ENCODE data around the gene VOPP1.
"Not testable (repeated sequence)": the region's sequence is repeated elsewhere in the genome, so short reads cannot be mapped to it uniquely, and the experiment has no call there.

Gene VOPP1

DNA sequence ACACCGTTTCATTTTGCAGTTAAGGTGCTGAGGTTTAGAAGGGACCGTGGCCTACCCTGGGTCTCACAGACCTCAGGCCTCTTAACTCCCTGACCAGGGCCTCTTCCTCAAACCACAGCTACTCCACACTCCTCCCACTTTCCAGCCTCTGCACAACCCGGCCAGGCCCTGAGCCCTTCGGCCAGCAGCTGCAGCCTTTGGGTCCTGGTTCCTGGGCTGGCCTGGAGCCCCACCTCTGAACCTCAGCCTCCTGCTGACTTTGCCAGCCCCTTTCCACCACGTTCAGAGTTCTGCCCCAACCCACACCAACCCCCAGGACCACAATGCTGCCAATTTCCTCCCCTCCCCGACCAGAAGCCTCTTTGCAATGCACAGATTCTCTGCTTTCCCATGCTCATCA is 84.1 kb downstream of the VOPP1 start:
- DNase-seq (ENCODE audit: low read depth in 2 of 2) = no peak

DNA sequence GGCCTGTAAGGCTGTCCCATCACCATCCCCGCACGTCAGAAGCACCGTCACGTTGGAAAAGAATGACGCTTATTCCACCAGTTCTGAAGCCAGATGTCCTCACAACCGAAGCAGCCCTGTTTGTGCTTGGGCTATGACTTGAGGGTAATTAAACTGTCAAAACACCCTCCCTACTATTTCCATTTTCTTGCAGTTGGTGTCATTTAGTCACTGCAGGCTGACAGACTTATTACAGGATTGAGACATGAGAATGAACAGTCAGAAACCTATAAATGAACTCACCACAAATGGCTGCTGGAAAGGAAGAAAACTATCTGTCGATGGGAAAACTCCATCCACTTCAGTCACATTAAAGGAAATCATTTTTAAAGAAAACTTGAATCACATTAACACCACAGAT is 85.3 kb downstream of the VOPP1 start:
- DNase-seq (ENCODE audit: low read depth in 2 of 2) = no peak

- no peak for DNase-seq (ENCODE audit: low read depth in 2 of 2)
Observed at GRCh38 chr7:55486192-55486590, 86.1 kb downstream of the VOPP1 start.

- DNase-seq (ENCODE audit: low read depth in 2 of 2) = no peak
Observed at GRCh38 chr7:55485501-55486191, 86.7 kb downstream of the VOPP1 start.

GRCh38 chr7:55484834-55485233 is 87.5 kb downstream of the VOPP1 start:
- no peak for DNase-seq (ENCODE audit: low read depth in 2 of 2)

DNA sequence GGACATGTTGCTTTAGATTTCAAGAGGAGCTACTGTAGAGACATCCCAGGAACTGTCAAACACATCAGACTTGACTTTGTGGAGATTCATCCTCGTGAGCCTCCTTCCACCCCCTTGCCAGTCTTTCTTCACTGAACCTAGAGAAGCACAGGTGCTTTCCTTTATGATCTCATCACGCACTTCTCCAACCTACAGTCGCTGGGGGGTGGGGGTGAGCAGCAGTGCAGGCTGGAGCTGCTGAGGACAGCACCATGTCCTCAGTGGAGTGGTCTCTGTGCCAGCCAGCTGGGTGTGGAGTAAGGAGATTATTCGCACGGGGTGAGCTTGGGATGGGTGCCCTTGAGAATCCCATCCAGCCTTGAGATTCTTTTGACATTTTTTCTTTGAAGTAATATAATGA is 88.1 kb downstream of the VOPP1 start:
- no peak for DNase-seq (ENCODE audit: low read depth in 2 of 2)

GRCh38 chr7:55483046-55483445 is 89.3 kb downstream of the VOPP1 start:
- no peak for DNase-seq (ENCODE audit: low read depth in 2 of 2)

GRCh38 chr7:55481155-55481554 is 91.1 kb downstream of the VOPP1 start:
- DNase-seq (ENCODE audit: low read depth in 2 of 2) = no peak

DNA sequence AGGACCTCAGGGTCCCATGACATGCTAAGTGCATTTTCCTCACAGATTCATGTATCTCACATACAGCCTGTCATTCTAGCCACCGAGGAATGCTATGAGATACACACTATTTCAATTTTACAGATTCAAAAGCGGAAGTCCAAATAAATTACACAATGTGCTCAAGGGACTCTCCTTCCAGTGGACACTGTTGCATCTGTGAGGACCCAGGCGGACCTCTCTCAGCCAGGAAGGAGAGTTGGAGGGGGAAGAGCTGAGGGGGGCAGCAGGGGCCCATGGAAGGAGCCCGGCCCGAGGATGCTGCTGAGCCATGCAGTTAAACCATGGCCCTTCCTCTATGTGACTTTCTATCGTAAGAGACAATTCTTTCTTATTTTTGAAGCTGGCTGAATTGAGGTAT is 93.6 kb downstream of the VOPP1 start:
- DNase-seq (ENCODE audit: low read depth in 2 of 2) = no peak

DNA sequence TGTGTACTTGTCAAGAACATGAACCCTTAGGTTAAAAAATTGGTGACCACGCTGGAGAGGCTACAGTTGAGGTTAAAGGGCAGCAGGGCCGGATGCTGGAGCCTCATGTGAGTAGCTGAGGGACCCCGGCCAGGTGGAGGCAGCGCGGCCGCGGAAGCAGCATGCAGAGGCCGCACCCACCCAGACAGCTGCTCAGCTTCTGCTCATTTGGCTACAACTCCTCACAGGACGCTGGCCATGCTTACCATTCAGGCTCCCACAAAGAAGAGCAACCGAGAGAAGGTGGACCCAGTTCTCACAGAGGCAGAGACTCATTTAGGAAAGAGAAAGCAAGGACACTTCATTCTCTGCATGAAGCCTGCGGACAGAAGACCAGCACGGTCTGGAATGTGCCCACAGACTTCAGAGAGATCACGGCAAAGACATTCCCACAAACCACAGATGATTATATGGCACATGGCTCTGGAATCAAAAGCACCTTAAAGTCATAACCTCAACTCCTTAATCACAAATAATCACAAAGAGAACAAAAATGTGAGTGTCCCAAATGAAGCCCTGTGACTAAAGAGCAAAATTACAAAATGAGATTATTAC is 94.4 kb downstream of the VOPP1 start:
- DNase-seq (ENCODE audit: low read depth in 2 of 2) = no peak

- DNase-seq (ENCODE audit: low read depth in 2 of 2) = no peak
Observed at GRCh38 chr7:55476852-55477780, 95.2 kb downstream of the VOPP1 start.

DNA sequence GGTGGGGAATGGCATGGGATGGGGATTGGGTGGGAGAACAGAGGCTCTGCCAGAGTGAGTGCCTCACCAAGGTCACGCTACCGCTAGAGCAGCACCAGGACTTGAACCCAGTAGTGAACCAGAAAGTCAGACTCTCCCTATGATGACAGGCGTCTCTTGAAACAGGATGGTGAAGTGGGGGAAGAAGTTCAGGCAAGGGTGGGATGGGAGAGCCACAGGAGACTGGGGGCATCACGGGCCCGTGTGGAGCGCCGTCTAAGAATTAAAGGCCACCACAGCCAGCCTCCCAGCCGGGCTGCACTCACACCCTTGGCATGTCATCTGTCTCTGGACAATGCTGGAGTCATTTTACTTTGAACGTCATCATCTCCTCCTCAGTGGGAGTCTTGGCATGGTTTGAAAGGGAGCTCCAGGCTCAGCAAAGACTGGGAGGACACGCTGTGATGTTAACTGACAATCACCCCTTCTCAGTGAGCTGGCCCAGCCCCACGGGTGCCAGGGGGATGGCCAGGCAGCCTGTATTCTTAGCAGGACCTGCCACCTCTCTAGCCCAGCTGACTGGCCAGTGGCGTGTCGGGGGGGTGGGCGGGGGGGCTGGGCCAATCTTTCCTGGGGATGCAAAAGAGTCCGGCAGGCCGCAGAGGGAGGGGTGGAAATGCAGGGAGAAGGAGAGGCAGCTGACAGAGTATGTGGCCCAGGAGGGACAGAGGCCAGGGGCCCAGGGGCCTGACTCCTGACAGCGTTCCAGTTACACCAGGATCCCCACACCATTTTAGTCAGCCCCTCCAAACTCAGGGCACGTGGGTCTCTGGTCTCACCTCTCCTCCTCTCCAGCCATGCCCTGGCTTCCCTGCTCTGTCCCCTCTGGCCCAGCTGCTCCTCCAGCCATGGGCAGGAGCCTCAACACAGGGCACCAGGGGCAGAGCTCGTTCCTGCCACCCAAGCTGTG is 96.2 kb downstream of the VOPP1 start:
- no peak for DNase-seq (ENCODE audit: low read depth in 2 of 2)

DNA sequence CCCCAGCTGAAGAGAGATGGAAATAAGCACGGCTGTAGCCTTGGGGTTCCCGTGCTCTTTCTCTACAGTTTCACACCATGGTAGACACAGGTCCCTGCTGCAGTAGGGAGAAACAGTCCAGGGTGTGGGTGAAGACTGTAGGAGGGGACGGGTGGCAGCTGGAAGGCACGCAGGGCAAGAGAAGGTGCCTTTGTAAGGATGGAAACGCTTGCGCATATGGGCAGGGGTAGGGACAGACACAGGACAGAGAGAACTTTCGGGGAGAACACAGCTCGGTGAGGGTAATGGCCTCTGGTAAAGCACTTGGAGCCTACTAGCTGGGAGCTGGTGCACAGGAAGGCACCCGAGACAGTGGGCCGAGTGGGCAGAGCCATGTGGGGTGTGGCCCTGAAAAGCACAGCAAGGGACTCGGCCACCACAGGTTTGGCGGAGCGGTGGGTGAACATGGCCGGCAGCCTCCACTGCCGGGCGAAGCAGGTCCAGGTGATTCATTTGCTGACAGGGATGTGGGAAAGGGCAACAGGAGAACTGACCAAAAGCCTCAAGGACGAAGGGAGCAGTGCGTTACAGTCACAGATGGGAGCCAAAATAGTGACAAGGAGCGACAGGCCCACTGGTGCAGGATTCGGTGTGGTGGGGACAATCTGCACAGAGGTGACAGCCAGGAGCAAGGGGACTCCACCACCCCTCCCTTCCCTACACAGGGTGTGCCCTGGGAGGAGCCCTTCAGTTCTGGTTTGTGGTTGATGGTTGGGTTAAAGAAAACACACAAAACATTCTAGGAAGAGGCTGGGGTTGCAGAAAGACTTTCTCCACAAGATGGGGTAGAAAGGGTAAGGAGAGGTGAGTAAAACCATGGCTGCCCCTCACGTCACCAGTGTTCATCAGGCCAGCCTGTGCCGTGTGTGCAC is 97.1 kb downstream of the VOPP1 start:
- DNase-seq (ENCODE audit: low read depth in 2 of 2) = no peak

DNA sequence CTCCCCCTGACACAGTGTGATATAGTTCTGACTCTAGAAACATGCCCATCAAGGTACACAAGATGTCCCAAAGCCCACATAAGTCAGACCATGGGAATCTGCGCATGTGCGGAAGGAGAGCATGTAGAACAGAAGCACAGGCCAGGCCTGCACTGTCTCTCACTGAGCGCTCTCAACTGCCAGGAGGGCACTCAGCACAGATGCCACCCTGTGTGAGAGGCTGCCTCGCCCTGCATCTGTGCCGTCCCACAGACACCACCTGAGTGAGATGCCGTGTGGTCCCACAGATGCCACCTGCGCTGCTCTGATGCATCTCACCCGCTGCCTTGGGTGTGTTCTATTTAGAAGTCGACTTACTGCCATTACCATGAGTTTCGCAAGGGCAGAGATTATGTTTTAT is 98.4 kb downstream of the VOPP1 start:
- DNase-seq (ENCODE audit: low read depth in 2 of 2) = no peak

DNA sequence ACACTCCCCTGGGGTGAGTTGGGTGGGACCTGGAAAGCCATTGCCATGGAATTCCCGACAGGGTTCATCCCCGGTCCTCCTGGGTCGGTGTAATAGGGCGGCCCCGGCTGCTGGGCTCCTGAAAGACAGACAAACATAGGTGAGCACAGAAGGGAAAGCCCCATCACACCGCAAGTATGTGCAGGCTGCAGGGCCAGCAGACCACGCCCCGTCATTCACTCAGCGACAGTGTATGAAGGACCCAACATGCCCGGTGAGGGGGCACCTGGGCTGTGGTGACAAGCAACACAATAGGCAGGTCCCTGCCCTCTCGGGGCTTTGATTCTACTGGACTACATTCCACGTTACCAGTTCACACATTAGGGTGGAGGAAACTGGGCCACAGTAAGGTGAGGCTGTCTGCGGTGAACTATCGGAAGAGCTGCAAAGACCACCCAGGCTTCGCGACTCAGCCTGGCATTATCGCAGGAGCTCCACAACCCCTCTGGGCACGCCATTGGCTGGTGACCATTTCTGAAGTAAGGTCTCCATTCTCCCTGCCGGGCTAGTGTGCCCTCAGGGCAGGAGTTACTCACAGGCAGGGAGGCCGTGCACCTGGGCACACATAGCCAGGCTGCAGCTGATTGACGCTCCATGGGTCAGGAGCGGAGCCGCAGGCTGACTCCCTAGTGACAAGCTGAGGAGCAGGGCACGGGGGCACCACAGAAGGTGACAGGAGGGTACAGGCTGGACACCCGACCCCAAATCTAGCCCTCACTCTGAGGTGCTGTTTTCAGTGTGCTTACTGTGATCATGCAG is 99.2 kb downstream of the VOPP1 start:
- DNase-seq (ENCODE audit: low read depth in 2 of 2) = no peak

DNA sequence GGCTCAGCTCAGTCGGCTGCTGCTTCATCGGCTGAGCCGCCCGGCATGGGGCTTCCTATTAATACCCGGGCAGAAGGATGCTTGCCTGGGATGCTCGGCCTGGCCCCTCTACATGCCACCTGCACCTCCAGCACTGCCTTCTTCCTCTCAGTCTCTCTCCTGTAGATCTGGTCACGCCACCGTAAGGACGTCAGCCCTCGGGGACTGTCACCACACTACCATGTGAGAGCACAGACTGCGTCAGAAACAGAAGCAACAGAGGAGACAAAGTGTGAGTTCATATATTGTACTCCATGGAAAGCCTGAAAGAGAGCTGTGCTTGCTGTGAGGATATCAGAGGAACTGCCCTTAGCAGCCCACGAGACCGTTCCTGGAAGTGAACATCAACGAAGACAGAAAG is 99.9 kb downstream of the VOPP1 start:
- DNase-seq (ENCODE audit: low read depth in 2 of 2) = not testable (repeated sequence)

- DNase-seq (ENCODE audit: low read depth in 2 of 2) = not testable (repeated sequence)
Observed at GRCh38 chr7:55471594-55471993, 100.7 kb downstream of the VOPP1 start.

DNA sequence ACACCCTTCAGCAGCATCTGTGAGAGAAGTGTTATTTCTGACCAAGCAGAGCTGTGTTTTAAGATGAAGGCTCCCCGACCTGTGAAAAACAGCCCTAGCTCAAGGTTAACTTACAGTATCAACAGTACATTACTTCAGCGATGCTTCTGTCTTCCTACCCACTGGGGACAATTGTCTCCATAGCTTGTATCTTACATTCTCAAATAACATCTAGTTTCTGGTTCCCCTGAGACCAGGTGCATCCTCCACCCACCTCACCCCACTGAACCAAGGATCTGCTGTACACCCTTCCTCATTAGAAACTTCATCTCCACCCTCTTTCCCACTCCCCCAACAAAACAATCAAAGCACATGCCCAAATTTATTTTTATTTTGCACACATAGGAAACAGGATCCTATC is 102.0 kb downstream of the VOPP1 start:
- DNase-seq (ENCODE audit: low read depth in 2 of 2) = no peak

DNA sequence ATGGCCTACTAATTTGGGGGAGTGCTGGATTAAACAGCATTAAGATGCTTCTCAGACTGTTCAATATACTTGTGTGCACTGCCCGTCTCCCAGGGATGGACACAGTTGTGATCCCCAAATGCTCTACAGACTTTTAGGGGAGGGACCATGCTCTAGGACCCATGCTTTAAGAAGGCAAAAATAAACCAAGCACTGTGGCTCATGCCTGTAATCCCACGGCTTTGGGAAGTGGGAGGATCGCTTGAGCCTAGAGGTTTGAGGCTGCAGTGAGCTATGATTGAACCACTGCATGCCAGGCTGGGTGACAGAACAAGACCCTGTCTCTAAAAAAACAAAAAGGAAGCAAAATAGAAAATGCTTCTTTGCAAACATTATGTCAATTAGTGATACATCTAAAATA is 102.6 kb downstream of the VOPP1 start:
- DNase-seq (ENCODE audit: low read depth in 2 of 2) = no peak

DNA sequence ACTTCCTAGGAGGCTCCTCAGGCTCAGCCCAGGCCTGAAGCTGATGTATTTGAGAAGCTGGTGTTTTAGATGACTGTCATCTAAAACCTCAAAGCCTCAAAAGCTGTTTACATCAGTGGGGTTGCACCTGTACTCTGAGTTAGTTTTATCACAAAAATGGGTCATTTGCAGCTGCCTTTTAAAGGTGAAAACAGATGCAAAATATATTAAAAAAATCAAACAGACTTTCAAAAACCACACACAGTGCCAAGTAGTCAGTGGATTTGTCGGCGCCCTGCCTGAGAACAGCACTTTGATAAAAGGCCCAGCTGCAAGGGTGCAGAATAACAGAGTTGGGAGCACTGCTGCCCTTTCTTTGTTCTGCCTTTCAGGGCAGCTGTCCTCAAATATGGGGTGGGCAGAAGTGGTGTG is 103.0 kb downstream of the VOPP1 start:
- DNase-seq (ENCODE audit: low read depth in 2 of 2) = no peak
